Mesothelial cell of epicardium (in vitro differentiated cells): Measurements from ENCODE around the gene KCNK18. TPM values are rescaled to one million over a fixed set of nuclear protein-coding genes. Genes with fewer than 3 reads are reported as not detected.

ENCODE experiments used
- DNase-seq, 2 experiments: peaks; one replicate each; pipeline ENCODE4 v3.0.0; 2021; ENCODE audit warnings: low spot score in 2 of 2; ENCODE audit not compliant: unreplicated experiment in 2 of 2
- H3K27ac Mint-ChIP-seq: 2 replicates; pipeline ENCODE4 v1.8.0; 2021; ENCODE audit warnings: mixed read lengths
- H3K27me3 Mint-ChIP-seq: 2 replicates; pipeline ENCODE4 v1.8.0; 2021; ENCODE audit warnings: low read depth, mixed read lengths
- H3K36me3 Mint-ChIP-seq: 2 replicates; pipeline ENCODE4 v1.8.0; 2021; ENCODE audit warnings: mixed read lengths
- H3K4me1 Mint-ChIP-seq: 2 replicates; pipeline ENCODE4 v1.8.0; 2021; ENCODE audit warnings: mixed read lengths
- H3K4me3 Mint-ChIP-seq: 2 replicates; pipeline ENCODE4 v1.8.0; 2021; ENCODE audit warnings: mild to moderate bottlenecking, moderate library complexity, mixed read lengths
- H3K9me3 Mint-ChIP-seq: 2 replicates; pipeline ENCODE4 v1.8.0; 2021; ENCODE audit warnings: mixed read lengths
- total RNA-seq: library from RNA; stranded (reverse); gene quantifications from 3 replicates; pipeline ENCODE4 v1.2.1, GENCODE V29; 2021
- TF ChIP-seq, protein P1 (sequence below): fragments of 200-600 bp; sonication (generic); IDR thresholded peaks from one replicate; pipeline ENCODE4 v1.5.0; 2021; ENCODE audit warnings: antibody characterized with exemption; ENCODE audit not compliant: unreplicated experiment

KCNK18 gene
- total RNA-seq, 1 donor from 2014 or later, result not detected

DNA sequence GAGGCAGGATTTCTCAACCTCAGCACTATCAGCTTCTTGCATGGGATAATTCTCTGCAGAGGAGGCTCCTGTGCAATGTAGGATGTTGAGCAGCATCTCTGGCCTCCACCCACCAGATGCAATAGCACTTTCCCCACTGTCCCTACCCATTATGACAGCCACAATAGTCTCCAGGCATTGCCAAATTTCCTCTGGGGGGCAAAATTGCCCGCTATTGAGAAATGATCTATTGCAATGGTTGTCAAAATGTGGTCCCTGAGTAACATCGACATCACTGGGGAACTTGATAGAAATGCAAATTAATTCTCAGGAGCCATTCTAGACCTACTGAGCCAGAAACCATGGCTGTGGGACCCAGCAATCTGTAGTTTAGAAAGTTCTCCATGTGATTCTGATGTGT is 7.0 kb downstream of the KCNK18 start:
- DNase-seq, result no peak
- Mint-ChIP-seq H3K9me3 (peaks cover 4% of the 10 kb centered on the region), H3K27ac (no peak overlapping the region), H3K4me3 (no peak overlapping the region), H3K36me3 (no peaks in the 10 kb centered on the region), H3K27me3 (peaks cover 41% of the 10 kb centered on the region), H3K4me1 (peaks cover 2% of the 10 kb centered on the region)
- TF ChIP-seq, protein P1, sequence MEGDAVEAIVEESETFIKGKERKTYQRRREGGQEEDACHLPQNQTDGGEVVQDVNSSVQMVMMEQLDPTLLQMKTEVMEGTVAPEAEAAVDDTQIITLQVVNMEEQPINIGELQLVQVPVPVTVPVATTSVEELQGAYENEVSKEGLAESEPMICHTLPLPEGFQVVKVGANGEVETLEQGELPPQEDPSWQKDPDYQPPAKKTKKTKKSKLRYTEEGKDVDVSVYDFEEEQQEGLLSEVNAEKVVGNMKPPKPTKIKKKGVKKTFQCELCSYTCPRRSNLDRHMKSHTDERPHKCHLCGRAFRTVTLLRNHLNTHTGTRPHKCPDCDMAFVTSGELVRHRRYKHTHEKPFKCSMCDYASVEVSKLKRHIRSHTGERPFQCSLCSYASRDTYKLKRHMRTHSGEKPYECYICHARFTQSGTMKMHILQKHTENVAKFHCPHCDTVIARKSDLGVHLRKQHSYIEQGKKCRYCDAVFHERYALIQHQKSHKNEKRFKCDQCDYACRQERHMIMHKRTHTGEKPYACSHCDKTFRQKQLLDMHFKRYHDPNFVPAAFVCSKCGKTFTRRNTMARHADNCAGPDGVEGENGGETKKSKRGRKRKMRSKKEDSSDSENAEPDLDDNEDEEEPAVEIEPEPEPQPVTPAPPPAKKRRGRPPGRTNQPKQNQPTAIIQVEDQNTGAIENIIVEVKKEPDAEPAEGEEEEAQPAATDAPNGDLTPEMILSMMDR, result no peak

DNA sequence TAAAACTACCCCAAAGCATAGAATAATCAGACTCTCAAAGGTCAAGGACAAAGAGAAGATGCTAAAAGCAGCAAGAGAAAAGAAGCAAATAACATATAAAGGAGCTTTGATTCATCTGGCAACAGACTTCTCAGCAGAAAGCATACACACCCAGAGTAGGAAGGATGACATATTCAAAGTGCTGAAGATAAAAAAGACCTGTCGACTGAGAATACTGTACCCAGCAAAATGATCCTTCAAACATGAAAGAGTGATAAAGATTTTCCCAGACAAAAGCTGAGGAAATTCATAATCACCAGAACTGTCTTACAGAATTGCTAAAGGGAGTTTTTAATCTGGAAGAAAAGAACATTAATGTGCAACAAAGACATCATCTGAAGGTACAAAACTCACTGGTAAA is 14.9 kb downstream of the KCNK18 start:
- Mint-ChIP-seq H3K4me1 (no peaks in the 10 kb centered on the region), H3K36me3 (no peaks in the 10 kb centered on the region), H3K27me3 (peaks cover 93% of the 10 kb centered on the region), H3K9me3 (peaks cover 28% of the 10 kb centered on the region), H3K27ac (no peak overlapping the region), H3K4me3 (no peak overlapping the region)
- DNase-seq, result no peak
- TF ChIP-seq, protein P1, result no peak

DNA sequence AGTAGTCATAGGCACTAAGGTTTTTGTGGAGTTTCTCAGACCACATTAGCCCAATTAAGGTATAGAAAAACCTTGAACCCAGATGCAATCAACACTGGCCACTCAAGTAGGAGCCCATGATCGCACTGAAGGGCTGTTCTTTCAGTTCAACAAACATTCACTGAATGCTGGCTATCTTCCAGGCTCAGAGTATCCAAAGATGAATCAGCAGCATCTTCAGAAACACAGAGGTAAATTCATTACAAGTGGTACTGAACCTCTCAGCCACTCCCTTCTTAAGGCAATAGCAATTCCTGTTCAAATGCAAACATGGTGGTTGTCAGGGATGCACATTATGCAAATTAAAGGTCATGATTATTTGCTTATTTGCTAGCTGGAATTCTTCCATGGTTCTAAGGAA is 17.1 kb downstream of the KCNK18 start:
- no peak for DNase-seq
- H3K9me3 Mint-ChIP-seq, result peaks cover 28% of the 10 kb centered on the region
- no peak overlapping the region for H3K4me3 Mint-ChIP-seq
- H3K27me3 Mint-ChIP-seq, result peaks cover 93% of the 10 kb centered on the region
- no peaks in the 10 kb centered on the region for H3K4me1 Mint-ChIP-seq
- H3K27ac Mint-ChIP-seq, result no peak overlapping the region
- TF ChIP-seq, protein P1, result no peak
- H3K36me3 Mint-ChIP-seq, result no peaks in the 10 kb centered on the region

DNA sequence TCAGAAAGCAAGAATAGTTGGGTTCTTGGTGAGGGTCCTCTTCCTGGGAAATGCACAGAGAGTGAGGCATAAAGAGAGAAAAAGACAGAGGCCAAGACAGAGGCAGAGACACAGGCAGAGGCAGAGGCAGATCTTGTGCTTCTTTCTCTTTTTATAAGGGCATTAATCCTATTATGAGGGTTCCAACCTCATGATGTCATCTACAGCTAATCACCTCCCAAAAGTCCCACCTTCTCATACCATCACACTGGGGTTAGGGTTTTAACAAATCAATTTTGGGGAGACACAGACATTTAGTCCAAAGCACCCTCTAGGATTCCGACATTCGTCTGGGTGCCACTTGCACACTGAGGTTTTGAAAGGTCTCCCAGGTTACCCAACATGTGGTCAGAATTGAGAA is 17.8 kb downstream of the KCNK18 start:
- TF ChIP-seq, protein P1, result no peak
- H3K9me3 Mint-ChIP-seq, result peaks cover 28% of the 10 kb centered on the region
- no peak overlapping the region for H3K27ac Mint-ChIP-seq
- H3K4me1 Mint-ChIP-seq, result no peaks in the 10 kb centered on the region
- no peak overlapping the region for H3K4me3 Mint-ChIP-seq
- H3K27me3 Mint-ChIP-seq, result peaks cover 88% of the 10 kb centered on the region
- no peaks in the 10 kb centered on the region for H3K36me3 Mint-ChIP-seq
- DNase-seq, result no peak

DNA sequence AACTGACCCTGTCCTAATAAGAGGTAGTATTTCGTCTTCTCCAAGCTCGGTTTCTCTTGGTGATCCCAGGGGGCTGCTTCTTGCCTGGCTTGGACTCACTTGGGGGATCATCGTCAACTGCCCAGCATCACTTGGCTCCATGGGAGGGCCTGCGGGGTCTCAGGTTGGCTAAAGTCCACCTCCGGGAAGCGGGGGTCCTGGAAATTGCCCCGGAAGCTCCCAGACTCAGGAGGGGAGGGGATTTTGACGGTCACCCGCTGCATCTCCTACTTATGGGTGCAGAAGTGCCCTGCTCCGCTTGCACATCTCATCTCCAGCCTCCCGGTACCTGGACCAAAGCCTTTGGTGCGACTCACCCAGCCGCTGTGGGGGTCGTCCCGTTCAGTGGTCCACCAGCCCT is 18.7 kb downstream of the KCNK18 start:
- no peaks in the 10 kb centered on the region for H3K36me3 Mint-ChIP-seq

More for the DNA sequence above, 18.7 kb downstream of the KCNK18 start:
- TF ChIP-seq, protein P1, result no peak
- Mint-ChIP-seq H3K27ac (no peak overlapping the region), H3K9me3 (peaks cover 23% of the 10 kb centered on the region), H3K27me3 (peaks cover 89% of the 10 kb centered on the region), H3K4me1 (no peaks in the 10 kb centered on the region), H3K4me3 (peak overlapping the region; percentile 74)
- no peak for DNase-seq
